Ovary (tissue), 9 donors: ENCODE data around the gene IL17RD. TPM values are rescaled to one million over a fixed set of nuclear protein-coding genes. Genes with fewer than 3 reads are reported as not detected.

Experiments
- DNase-seq, 5 donors: peaks; one replicate each; pipeline ENCODE4 v3.0.0-alpha.2; 2019 to 2020
- H3K27ac ChIP-seq, 2 donors: fragments of 200-600 bp; one replicate each; pipeline versions ENCODE4 v1.5.1 to v1.8.0; 2019 to 2022
- H3K27me3 ChIP-seq: fragments of 200-600 bp; one replicate; pipeline ENCODE4 v1.8.0; 2022
- H3K36me3 ChIP-seq: fragments of 200-600 bp; sonication (generic); one replicate; pipeline ENCODE4 v1.5.1; 2019
- H3K4me1 ChIP-seq: one replicate; pipeline ENCODE4 v1.8.1; 2013; ENCODE audit warnings: mild to moderate bottlenecking, moderate library complexity; ENCODE audit not compliant: insufficient read depth
- H3K4me3 ChIP-seq: fragments of 200-600 bp; sonication (generic); one replicate; pipeline ENCODE4 v1.5.1; 2017
- H3K9me3 ChIP-seq, 2 donors: fragments of 200-600 bp in 1 of 2; sonication (generic) in 1 of 2; one replicate each; pipeline versions ENCODE4 v1.5.1 to v1.8.1; 2013 to 2019; ENCODE audit warnings: mild to moderate bottlenecking in 1 of 2, moderate library complexity in 1 of 2
- CTCF ChIP-seq, 3 donors: fragments of 450-650 bp in 2 of 3; fragments of 200-600 bp in 1 of 3; IDR thresholded peaks; one replicate each; pipeline versions ENCODE4 v1.5.1 to v1.8.0; 2016 to 2022; ENCODE audit warnings: antibody characterized with exemption in 3 of 3, mild to moderate bottlenecking in 1 of 3
- EP300 ChIP-seq: sonication (generic); formaldehyde crosslinking; IDR thresholded peaks from one replicate; pipeline ENCODE4 v1.6.1; 2017; ENCODE audit warnings: antibody characterized with exemption
- POLR2A ChIP-seq: fragments of 450-650 bp; IDR thresholded peaks from one replicate; pipeline ENCODE4 v1.6.1; 2017; ENCODE audit warnings: antibody characterized with exemption, mild to moderate bottlenecking, moderate library complexity
- WGBS, 3 donors: extraction: QIAGEN DNeasy Blood & Tissue Kit in 1 of 3; methylation state at CpG; one replicate each; pipeline versions ENCODE4 v1.1.5 to v1.1.7; 2013 to 2017; 5-methylcytosine and 5-hydroxymethylcytosine counted together
- intact Hi-C, 4 donors: fragments of 100-400 bp; cut with DNase I; formaldehyde crosslinking; loops; one replicate each; pipeline versions ENCODE4 v1.11.0 to v1.15.1; 2022 to 2023
- polyA plus RNA-seq, 2 donors: library from polyadenylated mRNA; stranded (reverse); fragments of 200-250 nt in 1 of 2; fragments of 350-450 nt in 1 of 2; fragmentation: Illumina TruSeq in 1 of 2; extraction: RNeasy Lipid Tissue Mini Kit (QIAGEN cat#74804) in 1 of 2; gene quantifications; one replicate each; pipeline ENCODE4 v1.2.3, GENCODE V29; 2013 to 2014
- total RNA-seq, 7 donors: library from RNA; depleted of rRNA in 2 of 7; stranded (reverse); fragments of >200 nt in 2 of 7; fragmentation: NEBNext Ultra II Directional in 3 of 7; extraction: Animal tissue kit (Norgen Biotek cat#: 25700) in 3 of 7; gene quantifications; one replicate each; pipeline versions ENCODE4 v1.1.0 to v1.2.4, GENCODE V29; 2016 to 2023
- donor health status: DM: no; HTN: no; CAD: no; lungs with moderate emphysema.
- donor health status: DM: no; HTN: no; CAD: no.
- donor health status: Bipolar disorder and iron deficiency.
- donor health status: DM: yes; HTN: yes; CAD: no.
- donor health status: DM: no; HTN: no; CAD: no.
- donor health status: DM: yes; HTN: yes; CAD: no.

IL17RD gene
- total and polyA plus RNA-seq, 9 donors = 10.7 to 35.8 (median 21.8) TPM

DNA sequence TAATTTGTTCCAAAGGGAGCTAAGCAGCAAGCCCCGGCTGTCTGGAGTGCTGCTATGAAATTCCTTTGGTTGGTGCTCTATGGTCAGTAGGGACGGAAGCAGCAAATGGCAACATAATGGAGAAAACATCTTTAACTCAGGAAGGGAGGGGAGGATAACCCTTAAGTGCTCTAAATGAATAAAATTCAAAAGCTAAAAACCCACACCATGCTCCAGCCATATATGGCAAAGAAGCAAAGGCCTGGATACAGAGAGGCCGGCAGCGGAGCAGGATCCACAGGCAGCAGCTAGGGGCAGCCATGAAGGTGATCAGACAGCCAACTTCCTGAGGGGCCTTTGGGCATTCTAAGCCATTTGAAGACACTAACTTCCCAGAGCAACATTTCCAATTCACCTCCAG is 38.9 kb downstream of the IL17RD start:
- Histone ChIP-seq H3K4me1 (peaks cover 12% of the 10 kb centered on the region), H3K27me3 (no peaks in the 10 kb centered on the region), H3K9me3 (no peaks in the 10 kb centered on the region), H3K27ac (no peak overlapping the region), H3K4me3 (no peak overlapping the region), H3K36me3 (no peaks in the 10 kb centered on the region)
- TF ChIP-seq EP300 (no peak), CTCF (IDR thresholded peaks at IDR 0.05) (no peak), POLR2A (no peak)
- 56 to 64% (median 64%) methylated on average over 4 of the region's 4 CpGs for WGBS, 3 donors
- DNase-seq = no peak
- intact Hi-C loops = no loop called here

DNA sequence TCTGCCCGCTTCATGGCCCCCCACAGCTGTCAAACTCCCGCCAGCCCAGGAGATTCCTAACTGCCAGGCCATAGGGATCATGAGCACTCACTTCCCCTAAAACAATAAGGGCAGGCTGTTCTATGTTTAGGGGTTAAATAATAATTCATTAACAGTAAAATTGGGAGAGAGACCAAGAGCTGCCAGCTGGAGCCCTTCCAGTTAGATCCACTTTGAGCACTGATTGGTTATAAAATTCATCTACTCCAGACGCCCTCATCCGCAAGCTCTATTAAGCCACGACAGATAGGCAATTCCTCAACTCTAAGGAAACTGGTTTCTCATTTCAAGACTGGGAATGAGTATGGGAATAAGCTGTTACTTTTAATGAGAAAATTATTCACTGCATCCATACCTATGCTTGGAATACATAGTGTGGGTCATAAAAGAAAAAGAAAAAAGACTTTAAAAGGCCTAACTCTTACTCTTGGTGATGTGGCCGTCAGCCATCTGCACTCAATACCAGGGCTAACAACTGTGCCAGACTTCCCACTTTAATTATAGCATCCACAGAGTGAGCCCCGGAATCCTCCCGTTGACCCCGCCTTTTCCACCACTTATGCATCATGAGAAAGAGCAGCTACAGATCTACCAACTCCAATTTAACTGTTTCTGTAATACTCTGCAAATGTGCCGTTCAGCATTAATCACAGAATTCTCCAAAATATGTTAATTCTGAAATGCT is 44.5 kb downstream of the IL17RD start:
- Histone ChIP-seq H3K9me3 (no peaks in the 10 kb centered on the region), H3K4me1 (peaks cover 2% of the 10 kb centered on the region), H3K27ac (no peak overlapping the region), H3K36me3 (no peaks in the 10 kb centered on the region), H3K4me3 (no peak overlapping the region), H3K27me3 (no peaks in the 10 kb centered on the region)
- WGBS, 3 donors = 59 to 73% (median 71%) methylated on average over 10 of the region's 10 CpGs
- TF ChIP-seq CTCF (IDR thresholded peaks at IDR 0.05) (no peak), POLR2A (no peak), EP300 (no peak)
- intact Hi-C loops = no loop called here
- no peak for DNase-seq

DNA sequence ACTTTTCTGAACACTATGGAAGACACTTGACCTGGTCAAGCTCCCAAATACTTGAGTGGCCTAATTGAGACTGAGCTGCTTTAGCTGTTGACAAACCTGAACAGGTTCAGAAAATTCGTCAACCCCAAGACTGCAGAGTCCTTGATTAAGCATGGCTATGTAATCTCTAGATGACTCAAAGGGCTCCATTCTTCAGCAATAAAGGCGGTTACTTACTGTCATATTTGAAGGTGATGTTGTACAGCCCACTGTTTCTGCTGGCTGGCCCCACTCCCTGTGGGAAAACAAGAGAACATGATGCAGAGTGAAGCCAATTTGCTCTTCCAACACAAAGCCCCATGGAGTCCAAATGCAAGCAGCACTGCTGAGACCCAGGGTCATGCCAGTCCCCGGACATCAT is 45.1 kb downstream of the IL17RD start:
- no peak for DNase-seq
- H3K36me3 ChIP-seq = no peaks in the 10 kb centered on the region
- no peaks in the 10 kb centered on the region for H3K9me3 ChIP-seq
- intact Hi-C loops = no loop called here
- H3K4me3 ChIP-seq = no peak overlapping the region
- TF ChIP-seq POLR2A (no peak), EP300 (no peak), CTCF (IDR thresholded peaks at IDR 0.05) (no peak)
- H3K4me1 ChIP-seq = no peaks in the 10 kb centered on the region
- no peak overlapping the region for H3K27ac ChIP-seq
- H3K27me3 ChIP-seq = no peaks in the 10 kb centered on the region
- WGBS, 3 donors = 63 to 86% (median 67%) methylated on average over 3 of the region's 3 CpGs

- 59 to 70% (median 63%) methylated on average over 3 of the region's 3 CpGs for WGBS, 3 donors
- Histone ChIP-seq H3K36me3 (no peaks in the 10 kb centered on the region), H3K4me3 (no peak overlapping the region), H3K4me1 (no peaks in the 10 kb centered on the region), H3K27ac (no peak overlapping the region), H3K27me3 (no peaks in the 10 kb centered on the region), H3K9me3 (no peaks in the 10 kb centered on the region)
- TF ChIP-seq EP300 (no peak), CTCF (IDR thresholded peaks at IDR 0.05) (no peak), POLR2A (no peak)
- DNase-seq = no peak
- intact Hi-C loops = no loop called here
These were observed 46.9 kb downstream of the IL17RD start for GRCh38 chr3:57118254-57118653.
